GM23338 (cell line): ENCODE data around the gene TTC22.

Experiments
- CREB1 ChIP-seq: fragments of 250-450 bp; sonication (Bioruptor Pico); IDR thresholded peaks from 2 replicates; pipeline ENCODE4 v1.5.0; 2020; ENCODE audit warnings: low read depth, mild to moderate bottlenecking, moderate library complexity
- CTCF ChIP-seq, 2 experiments: fragments of 200-600 bp in 1 of 2; sonication (generic) in 1 of 2; conservative IDR thresholded peaks; 2 replicates each; pipeline versions ENCODE4 v1.5.1 to v1.6.1; 2016 to 2017; ENCODE audit warnings: antibody characterized with exemption in 2 of 2, low read depth in 2 of 2, mild to moderate bottlenecking in 2 of 2, moderate library complexity in 1 of 2
- EZH2 ChIP-seq: fragments of 200-600 bp; sonication (generic); IDR thresholded peaks from one replicate; pipeline ENCODE4 v1.8.0; 2017; ENCODE audit warnings: antibody characterized with exemption, mild to moderate bottlenecking, low read depth; ENCODE audit not compliant: unreplicated experiment
- EZH2phosphoT487 ChIP-seq: fragments of 200-600 bp; sonication (generic); IDR thresholded peaks from one replicate; pipeline ENCODE4 v1.8.1; 2018; ENCODE audit warnings: antibody characterized with exemption; ENCODE audit not compliant: unreplicated experiment
- JUNB ChIP-seq: IDR thresholded peaks from one replicate; pipeline ENCODE4 v1.6.1; 2016; ENCODE audit warnings: antibody characterized with exemption; ENCODE audit not compliant: unreplicated experiment
- POLR2AphosphoS5 ChIP-seq: IDR thresholded peaks from 2 replicates; pipeline ENCODE4 v1.6.1; 2016; ENCODE audit warnings: antibody characterized with exemption, low read depth
- REST ChIP-seq: IDR thresholded peaks from one replicate; pipeline ENCODE4 v1.6.1; 2018; ENCODE audit warnings: antibody characterized with exemption; ENCODE audit not compliant: unreplicated experiment
- STAT1 ChIP-seq: IDR thresholded peaks from one replicate; pipeline ENCODE4 v1.6.1; 2016; ENCODE audit warnings: antibody characterized with exemption; ENCODE audit not compliant: unreplicated experiment
- ZNF114 ChIP-seq: fragments of 250-450 bp; sonication (Bioruptor Pico); IDR thresholded peaks from 2 replicates; pipeline ENCODE4 v1.5.0; 2020; ENCODE audit warnings: mild to moderate bottlenecking, moderate library complexity
- ZNF331 ChIP-seq: fragments of 250-450 bp; sonication (Bioruptor Pico); IDR thresholded peaks from 2 replicates; pipeline ENCODE4 v1.5.0; 2020; ENCODE audit warnings: low read depth, mild to moderate bottlenecking, moderate library complexity
- ZNF462 ChIP-seq: fragments of 250-450 bp; sonication (Bioruptor Pico); IDR thresholded peaks from 2 replicates; pipeline ENCODE4 v1.5.0; 2020; ENCODE audit warnings: mild to moderate bottlenecking, moderate library complexity

- TF ChIP-seq EZH2phosphoT487 = no peak
- peak; percentile 22 to 56; a peak in 2 of 4 replicates for TF ChIP-seq CTCF (conservative IDR thresholded peaks at IDR 0.05; ENCODE audit: low read depth in 2 of 2)
- TF ChIP-seq ZNF114 = no peak
- TF ChIP-seq REST = no peak
- no peak for TF ChIP-seq JUNB
- no peak for TF ChIP-seq EZH2
- TF ChIP-seq POLR2AphosphoS5 = no peak
- no peak for TF ChIP-seq ZNF331
- TF ChIP-seq CREB1 (CRISPR knock-in tag) = no peak
- no peak for TF ChIP-seq STAT1
- no peak for TF ChIP-seq ZNF462 (CRISPR knock-in tag)
These were observed 33.0 kb downstream of the TTC22 start for GRCh38 chr1:54768093-54768492.
